GM18505 (cell line): Measurements from ENCODE around the gene HECTD2.
"Not testable (repeated sequence)": the region's sequence is repeated elsewhere in the genome, so short reads cannot be mapped to it uniquely, and the experiment has no call there.

Experiments used
- ATAC-seq: cut with Tn5 transposase; IDR thresholded peaks from one replicate; pipeline ENCODE4 v1.9.1; 2021; ENCODE audit not compliant: unreplicated experiment
- POLR2A ChIP-seq: IDR thresholded peaks from 4 replicates; pipeline ENCODE4 v1.6.1; 2011; ENCODE audit warnings: borderline replicate concordance; ENCODE audit not compliant: insufficient read depth, insufficient read length; ENCODE audit errors: extremely low read depth

HECTD2 gene, protein sequence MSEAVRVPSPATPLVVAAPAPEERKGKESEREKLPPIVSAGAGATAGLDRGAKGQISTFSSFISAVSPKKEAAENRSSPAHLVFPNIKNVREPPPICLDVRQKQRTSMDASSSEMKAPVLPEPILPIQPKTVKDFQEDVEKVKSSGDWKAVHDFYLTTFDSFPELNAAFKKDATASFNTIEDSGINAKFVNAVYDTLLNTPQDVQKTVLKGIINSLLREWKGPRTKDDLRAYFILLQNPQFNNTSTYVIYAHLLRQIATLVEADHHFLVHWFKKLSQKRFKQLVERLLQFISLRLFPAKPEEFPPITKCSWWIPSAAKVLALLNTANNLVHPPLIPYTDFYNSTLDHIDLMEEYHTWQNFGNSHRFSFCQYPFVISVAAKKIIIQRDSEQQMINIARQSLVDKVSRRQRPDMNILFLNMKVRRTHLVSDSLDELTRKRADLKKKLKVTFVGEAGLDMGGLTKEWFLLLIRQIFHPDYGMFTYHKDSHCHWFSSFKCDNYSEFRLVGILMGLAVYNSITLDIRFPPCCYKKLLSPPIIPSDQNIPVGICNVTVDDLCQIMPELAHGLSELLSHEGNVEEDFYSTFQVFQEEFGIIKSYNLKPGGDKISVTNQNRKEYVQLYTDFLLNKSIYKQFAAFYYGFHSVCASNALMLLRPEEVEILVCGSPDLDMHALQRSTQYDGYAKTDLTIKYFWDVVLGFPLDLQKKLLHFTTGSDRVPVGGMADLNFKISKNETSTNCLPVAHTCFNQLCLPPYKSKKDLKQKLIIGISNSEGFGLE

GRCh38 chr10:91409869-91410637, at the start of gene HECTD2:
Gene HECTD2, plus strand, starts transcription at chr10:91410344. Its CDS starts 95 bp downstream, at chr10:91410439.
- peak; percentile 85 for ATAC-seq
- peak; percentile 45 for TF ChIP-seq POLR2A

- TF ChIP-seq POLR2A, result no peak
- no peak for ATAC-seq
Observed at GRCh38 chr10:91360461-91360860, 49.7 kb upstream of the HECTD2 start.

DNA sequence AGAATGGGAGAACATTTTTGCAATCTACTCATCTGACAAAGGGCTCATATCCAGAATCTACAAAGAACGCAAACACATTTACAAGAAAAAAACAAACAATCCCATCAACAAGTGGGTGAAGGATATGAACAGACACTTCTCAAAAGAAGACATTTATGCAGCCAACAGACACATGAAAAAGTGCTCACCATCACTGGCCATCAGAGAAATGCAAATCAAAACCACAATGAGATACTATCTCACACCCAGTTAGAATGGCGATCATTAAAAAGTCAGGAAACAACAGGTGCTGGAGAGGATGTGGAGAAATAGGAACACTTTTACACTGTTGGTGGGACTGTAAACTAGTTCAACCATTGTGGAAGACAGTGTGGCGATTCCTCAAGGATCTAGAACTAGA, 44.6 kb upstream of the HECTD2 start:
- not testable (repeated sequence) for ATAC-seq

- TF ChIP-seq POLR2A, result no peak
- no peak for ATAC-seq
Observed at GRCh38 chr10:91366704-91367103, 43.4 kb upstream of the HECTD2 start.

DNA sequence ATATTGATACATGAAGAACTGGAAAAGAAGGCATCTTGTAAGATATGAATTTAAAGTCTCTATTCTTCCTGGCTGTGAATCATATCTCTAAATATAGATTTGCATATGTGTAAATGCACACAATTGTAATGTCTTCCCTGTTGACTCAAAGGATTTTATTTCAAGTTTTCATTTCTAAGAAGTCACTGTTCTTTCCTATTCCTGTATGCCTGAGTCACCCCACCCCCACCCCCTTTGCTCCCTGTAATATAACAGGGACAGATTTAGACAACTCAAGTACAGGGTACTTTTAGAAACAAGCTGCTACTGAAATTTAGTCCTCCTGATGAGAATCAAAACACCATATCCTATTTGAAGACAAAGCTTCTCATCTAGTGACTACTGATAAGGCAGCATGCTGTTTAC, 43.0 kb upstream of the HECTD2 start:
- no peak for TF ChIP-seq POLR2A
- ATAC-seq, result no peak

GRCh38 chr10:91367558-91367957, 42.6 kb upstream of the HECTD2 start:
- no peak for TF ChIP-seq POLR2A
- no peak for ATAC-seq

- ATAC-seq, result not testable (repeated sequence)
Observed at GRCh38 chr10:91369978-91370589, 40.1 kb upstream of the HECTD2 start.

GRCh38 chr10:91374052-91374451, 36.1 kb upstream of the HECTD2 start:
- ATAC-seq, result no peak

GRCh38 chr10:91378061-91378460, 32.1 kb upstream of the HECTD2 start:
- no peak for ATAC-seq
- TF ChIP-seq POLR2A, result no peak

More at GRCh38 chr10:91374052-91374451, 36.1 kb upstream of the HECTD2 start:
- TF ChIP-seq POLR2A, result no peak

- no peak for TF ChIP-seq POLR2A
- ATAC-seq, result no peak
Observed at GRCh38 chr10:91380873-91381256, 29.3 kb upstream of the HECTD2 start.

DNA sequence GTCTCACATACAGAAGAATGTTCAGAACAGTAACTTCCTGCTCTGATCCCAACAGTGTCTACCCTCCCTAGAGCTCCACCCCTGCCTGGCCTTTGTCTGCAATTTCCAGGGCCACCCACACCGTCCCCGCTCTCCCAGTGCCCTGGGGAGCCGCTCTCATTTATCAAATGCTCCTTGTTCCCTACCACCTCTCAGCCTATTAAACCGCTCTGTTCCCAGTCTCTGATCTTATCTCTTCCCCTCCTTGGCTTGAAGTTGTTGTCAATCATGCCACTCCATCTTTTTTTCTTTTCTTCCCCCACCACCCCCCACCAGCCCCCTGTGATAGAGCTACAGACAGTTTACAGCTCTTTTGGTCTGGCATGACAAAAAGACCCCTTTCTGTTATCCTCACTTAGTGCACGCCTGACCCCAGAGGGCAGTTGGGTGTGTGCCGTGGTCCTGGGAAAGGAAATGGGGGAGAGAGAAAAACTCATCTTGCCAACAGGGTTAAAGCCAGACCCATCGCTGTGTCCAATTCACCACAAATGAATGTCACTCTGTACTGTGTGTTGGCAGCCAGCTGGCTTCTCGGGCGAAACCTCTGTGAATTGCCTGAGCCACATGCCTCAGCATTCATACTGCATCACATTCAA, 28.8 kb upstream of the HECTD2 start:
- no peak for TF ChIP-seq POLR2A
- ATAC-seq, result no peak

GRCh38 chr10:91385306-91386085, 24.6 kb upstream of the HECTD2 start:
- ATAC-seq, result no peak

More at GRCh38 chr10:91385306-91386085, 24.6 kb upstream of the HECTD2 start:
- no peak for TF ChIP-seq POLR2A
